A549 (cell line): ENCODE measurements around the gene PHF2.

Source experiments
- BHLHE40 ChIP-seq: IDR thresholded peaks from 2 replicates; pipeline ENCODE4 v1.6.1; 2012; ENCODE audit warnings: low read depth, low read length, inconsistent platforms
- CEBPB ChIP-seq, 2 experiments: fragments of >200 bp in 1 of 2; sonication (Bioruptor Twin) in 1 of 2; formaldehyde crosslinking in 1 of 2; IDR thresholded peaks; 2 replicates each; pipeline ENCODE4 v1.6.1; 2012 to 2016
- JUN ChIP-seq, 2 experiments: fragments of >200 bp; sonication (Bioruptor Twin); formaldehyde crosslinking; IDR thresholded peaks; 2 replicates in 1 of 2; 3 replicates in 1 of 2; pipeline ENCODE4 v1.6.1; 2016 to 2017
- POLR2A ChIP-seq: IDR thresholded peaks from 2 replicates; pipeline ENCODE4 v1.6.1; 2012; ENCODE audit warnings: mild to moderate bottlenecking, low read length
- POLR2AphosphoS2 ChIP-seq: conservative IDR thresholded peaks from 2 replicates; pipeline ENCODE4 v1.6.1; 2012; ENCODE audit warnings: low read length, improper control_type of control experiment, inconsistent platforms
- RAD21 ChIP-seq, 2 experiments: fragments of >200 bp in 1 of 2; sonication (Bioruptor Twin) in 1 of 2; formaldehyde crosslinking in 1 of 2; IDR thresholded peaks in 1 of 2; conservative IDR thresholded peaks in 1 of 2; 2 replicates in 1 of 2; 3 replicates in 1 of 2; pipeline ENCODE4 v1.6.1; 2012 to 2018; ENCODE audit warnings: inconsistent platforms in 1 of 2
- SMC3 ChIP-seq: fragments of >200 bp; sonication (Bioruptor Twin); formaldehyde crosslinking; IDR thresholded peaks from 3 replicates; pipeline ENCODE4 v1.6.1; 2018; ENCODE audit warnings: inconsistent platforms
- TF ChIP-seq, protein P1 (sequence below): fragments of >200 bp; sonication (Bioruptor Twin); formaldehyde crosslinking; IDR thresholded peaks from 3 replicates; pipeline ENCODE4 v1.5.1; 2016
- TF ChIP-seq, protein P2 (sequence below): fragments of 200-600 bp; sonication (generic); IDR thresholded peaks from 2 replicates; pipeline ENCODE4 v1.6.1; 2016; ENCODE audit warnings: antibody characterized with exemption, mild to moderate bottlenecking, moderate library complexity

- no peak for TF ChIP-seq JUN (IDR thresholded peaks at IDR 0.05)
- TF ChIP-seq POLR2A: no peak
- TF ChIP-seq, protein P1, sequence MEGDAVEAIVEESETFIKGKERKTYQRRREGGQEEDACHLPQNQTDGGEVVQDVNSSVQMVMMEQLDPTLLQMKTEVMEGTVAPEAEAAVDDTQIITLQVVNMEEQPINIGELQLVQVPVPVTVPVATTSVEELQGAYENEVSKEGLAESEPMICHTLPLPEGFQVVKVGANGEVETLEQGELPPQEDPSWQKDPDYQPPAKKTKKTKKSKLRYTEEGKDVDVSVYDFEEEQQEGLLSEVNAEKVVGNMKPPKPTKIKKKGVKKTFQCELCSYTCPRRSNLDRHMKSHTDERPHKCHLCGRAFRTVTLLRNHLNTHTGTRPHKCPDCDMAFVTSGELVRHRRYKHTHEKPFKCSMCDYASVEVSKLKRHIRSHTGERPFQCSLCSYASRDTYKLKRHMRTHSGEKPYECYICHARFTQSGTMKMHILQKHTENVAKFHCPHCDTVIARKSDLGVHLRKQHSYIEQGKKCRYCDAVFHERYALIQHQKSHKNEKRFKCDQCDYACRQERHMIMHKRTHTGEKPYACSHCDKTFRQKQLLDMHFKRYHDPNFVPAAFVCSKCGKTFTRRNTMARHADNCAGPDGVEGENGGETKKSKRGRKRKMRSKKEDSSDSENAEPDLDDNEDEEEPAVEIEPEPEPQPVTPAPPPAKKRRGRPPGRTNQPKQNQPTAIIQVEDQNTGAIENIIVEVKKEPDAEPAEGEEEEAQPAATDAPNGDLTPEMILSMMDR: no peak
- TF ChIP-seq, protein P2, sequence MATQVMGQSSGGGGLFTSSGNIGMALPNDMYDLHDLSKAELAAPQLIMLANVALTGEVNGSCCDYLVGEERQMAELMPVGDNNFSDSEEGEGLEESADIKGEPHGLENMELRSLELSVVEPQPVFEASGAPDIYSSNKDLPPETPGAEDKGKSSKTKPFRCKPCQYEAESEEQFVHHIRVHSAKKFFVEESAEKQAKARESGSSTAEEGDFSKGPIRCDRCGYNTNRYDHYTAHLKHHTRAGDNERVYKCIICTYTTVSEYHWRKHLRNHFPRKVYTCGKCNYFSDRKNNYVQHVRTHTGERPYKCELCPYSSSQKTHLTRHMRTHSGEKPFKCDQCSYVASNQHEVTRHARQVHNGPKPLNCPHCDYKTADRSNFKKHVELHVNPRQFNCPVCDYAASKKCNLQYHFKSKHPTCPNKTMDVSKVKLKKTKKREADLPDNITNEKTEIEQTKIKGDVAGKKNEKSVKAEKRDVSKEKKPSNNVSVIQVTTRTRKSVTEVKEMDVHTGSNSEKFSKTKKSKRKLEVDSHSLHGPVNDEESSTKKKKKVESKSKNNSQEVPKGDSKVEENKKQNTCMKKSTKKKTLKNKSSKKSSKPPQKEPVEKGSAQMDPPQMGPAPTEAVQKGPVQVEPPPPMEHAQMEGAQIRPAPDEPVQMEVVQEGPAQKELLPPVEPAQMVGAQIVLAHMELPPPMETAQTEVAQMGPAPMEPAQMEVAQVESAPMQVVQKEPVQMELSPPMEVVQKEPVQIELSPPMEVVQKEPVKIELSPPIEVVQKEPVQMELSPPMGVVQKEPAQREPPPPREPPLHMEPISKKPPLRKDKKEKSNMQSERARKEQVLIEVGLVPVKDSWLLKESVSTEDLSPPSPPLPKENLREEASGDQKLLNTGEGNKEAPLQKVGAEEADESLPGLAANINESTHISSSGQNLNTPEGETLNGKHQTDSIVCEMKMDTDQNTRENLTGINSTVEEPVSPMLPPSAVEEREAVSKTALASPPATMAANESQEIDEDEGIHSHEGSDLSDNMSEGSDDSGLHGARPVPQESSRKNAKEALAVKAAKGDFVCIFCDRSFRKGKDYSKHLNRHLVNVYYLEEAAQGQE: no peak
- no peak for TF ChIP-seq BHLHE40
- TF ChIP-seq RAD21 (conservative IDR thresholded peaks at IDR 0.05 in 1 of 2, IDR thresholded peaks at IDR 0.05 in 1 of 2): no peak
- no peak for TF ChIP-seq CEBPB (IDR thresholded peaks at IDR 0.05)
- TF ChIP-seq SMC3: no peak
- TF ChIP-seq POLR2AphosphoS2: no peak
Observed at GRCh38 chr9:93587651-93588347, 11.4 kb downstream of the PHF2 start.
